CD4-positive, alpha-beta T cell treated with Interferon gamma for 1 hour (primary cell): ENCODE measurements around the gene TXN.

Experiments used
- DNase-seq: peaks from one replicate; pipeline ENCODE4 v3.0.0-alpha.2; 2020

TXN gene

GRCh38 chr9:110256380-110257096, at the start of gene TXN:
Gene TXN (minus strand): TSS chr9:110256507. CDS start chr9:110256435, 72 bp downstream.
- DNase-seq, result peak; percentile 82

DNA sequence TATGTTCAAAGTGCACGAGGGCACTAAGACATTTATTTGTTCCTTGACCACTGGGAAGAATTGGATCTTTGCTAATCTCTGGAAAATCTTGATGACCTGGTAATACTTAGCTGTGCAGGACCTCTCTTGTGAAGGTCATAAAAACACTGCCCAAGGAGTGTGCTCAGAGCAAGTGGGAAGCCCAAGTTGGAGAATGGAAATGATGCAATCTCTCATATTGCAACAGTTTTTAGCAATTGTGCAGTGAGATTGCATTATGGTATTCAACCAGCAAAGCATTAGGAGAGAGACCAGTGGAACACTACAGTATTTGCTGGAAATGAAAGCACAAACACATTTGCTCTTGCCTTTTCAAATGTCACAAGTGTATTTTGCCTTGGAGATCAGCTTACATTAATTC, 46.8 kb upstream of the TXN start:
- DNase-seq, result no peak

GRCh38 chr9:110298043-110298605, 41.8 kb upstream of the TXN start:
- DNase-seq, result no peak

DNA sequence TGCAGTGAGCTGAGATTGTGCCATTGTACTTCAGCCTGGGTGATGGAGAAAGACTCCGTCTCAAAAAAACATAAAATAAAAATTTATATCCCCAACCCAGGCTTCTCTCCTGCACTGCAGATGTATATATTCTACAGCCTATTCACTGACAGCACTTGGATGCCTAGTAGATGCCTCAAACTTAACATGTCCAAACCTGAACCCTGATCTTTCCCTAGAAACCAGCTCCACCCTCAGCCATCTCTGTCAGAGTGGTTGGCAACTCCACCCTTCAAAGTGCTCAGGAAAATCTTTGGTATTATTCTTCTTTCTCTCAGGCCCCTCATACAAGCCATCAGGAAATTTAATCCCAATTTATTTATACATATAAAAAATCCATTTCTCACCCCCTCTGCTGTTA, 36.9 kb upstream of the TXN start:
- DNase-seq, result no peak

DNA sequence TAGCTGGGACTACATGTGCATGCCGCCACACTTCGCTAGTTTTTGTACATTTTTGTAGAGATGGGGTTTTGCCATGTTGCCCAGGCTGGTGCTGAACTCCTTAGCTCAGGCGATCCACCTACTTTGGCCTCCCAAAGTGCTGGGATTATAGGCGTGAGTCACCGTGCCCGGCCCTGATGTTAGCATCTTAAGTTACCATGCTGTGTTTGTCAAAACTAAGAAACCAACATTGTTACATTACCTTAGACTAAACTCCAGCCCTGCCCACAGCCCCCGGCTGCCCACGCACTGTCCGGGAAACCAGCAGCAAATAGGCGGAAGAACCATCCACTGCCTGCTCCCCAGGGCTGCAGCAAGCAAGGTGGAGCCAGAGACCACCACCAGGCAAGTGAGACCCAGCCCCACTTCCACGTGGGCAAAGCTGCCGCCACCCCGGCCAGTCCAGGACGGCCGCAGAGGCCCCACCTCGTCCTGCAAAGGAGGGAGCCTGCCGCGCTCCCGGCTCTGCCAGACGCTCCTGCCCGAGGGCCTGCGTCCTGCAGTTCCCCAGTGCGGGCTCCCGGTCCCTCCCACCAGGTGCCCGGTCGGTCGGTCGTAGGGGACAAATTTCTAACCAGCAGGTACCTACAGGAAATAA, 35.7 kb upstream of the TXN start:
- no peak for DNase-seq

DNA sequence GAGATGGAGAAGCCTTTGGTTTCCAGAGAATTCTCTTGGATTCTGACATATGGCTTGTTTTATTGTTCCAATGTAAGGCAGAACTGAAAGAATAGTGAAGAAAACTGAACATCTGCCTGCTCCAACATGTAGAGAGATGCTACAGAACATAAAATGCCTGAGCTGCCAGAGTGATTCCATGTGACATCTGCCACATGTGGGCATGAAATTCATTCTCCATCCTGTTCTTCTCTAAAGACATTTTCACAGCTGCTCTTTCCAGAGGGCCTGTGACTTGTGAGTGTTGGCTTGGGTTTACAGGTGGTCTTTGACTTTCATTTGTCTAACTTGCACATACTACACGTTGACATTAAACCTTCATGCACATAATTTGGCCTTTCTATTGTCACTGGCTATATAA, 33.7 kb upstream of the TXN start:
- DNase-seq, result no peak

DNA sequence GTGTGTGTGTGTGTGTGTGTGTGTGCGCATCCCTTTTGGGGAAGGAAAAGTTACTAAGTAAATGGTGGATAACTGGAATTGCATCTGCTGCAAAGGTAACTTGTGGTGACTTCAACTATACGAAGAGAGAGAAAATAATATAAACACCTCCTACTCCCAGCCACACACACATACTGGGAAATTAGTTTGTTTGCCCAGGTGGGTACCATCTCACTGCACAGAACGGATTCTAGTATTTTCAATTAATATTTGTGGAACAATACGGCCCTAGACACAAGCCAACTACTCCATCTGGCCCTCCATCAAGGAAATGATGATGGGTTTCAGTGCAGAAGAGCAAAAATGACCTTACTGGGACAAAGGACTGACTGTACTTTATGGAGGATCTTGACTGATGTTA, 32.2 kb upstream of the TXN start:
- DNase-seq, result no peak

DNA sequence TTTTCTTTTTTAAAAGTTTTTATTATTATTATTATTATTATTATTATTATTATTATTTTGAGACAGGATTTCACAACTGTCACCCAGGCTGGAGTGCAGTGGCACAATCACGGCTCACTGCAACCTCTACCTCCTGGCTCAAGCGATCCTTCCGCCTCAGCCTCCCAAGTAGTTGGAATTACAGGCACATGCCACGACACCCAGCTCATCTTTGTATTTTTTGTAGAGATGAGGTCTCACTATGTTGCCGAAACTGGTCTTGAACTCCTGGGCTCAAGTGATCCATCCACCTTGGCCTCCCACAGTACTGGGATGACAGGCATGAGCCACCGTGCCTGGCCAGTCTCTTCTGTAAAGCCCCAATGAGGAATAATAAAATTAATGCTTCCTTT, 31.0 kb upstream of the TXN start:
- DNase-seq, result no peak

GRCh38 chr9:110284211-110284844, 28.0 kb upstream of the TXN start:
- no peak for DNase-seq

GRCh38 chr9:110283751-110284150, 27.4 kb upstream of the TXN start:
- DNase-seq, result no peak

- no peak for DNase-seq
Measured at GRCh38 chr9:110282739-110283081, 26.4 kb upstream of the TXN start.

GRCh38 chr9:110282018-110282738, 25.9 kb upstream of the TXN start:
- DNase-seq, result no peak

DNA sequence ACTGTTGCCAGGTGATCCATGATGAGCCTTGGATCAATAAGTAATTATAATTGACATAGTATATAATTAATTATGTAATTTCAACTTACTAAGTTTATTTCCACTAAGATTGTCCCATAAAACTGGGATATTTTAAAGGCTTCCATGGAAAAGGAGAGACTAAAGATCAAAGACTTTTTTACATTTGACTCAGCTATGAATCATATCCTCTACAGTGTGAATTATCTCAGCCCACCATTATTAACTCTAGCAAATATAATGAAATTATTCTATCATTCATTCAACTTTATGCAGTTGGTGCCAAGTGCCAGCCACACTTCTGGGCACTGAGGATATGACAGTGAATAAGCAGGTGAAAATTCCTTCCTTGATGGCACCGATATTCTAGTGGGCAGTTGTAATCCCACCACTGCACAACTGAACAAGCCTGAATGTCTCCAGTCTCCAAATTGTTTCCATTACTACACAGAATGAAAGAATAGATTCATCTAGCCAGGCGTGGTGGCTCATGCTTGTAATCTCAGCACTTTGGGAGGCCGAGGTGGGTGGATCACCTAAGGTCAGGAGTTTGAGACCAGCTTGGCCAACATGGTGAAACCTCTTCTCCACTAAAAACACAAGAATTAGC, 21.9 kb upstream of the TXN start:
- DNase-seq, result no peak

DNA sequence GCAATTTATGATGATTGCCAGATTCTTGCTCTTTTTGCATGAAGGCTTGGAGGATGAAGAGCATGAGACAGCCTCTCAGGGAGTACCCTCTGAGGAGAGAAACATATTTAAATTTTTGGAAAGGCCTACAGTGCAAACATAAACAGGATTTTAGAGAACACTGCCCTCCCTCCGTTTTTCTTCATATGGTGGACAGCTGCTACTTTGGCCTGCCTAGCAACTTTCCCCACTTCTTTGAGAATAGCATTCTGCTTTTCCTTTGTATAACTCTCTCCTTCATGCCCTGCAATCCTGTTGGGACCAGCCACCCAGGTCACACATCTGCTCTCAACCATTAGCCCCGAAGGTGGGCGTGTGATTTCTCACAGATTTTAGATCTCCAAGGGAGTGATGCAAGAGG, 20.5 kb upstream of the TXN start:
- DNase-seq, result no peak

DNA sequence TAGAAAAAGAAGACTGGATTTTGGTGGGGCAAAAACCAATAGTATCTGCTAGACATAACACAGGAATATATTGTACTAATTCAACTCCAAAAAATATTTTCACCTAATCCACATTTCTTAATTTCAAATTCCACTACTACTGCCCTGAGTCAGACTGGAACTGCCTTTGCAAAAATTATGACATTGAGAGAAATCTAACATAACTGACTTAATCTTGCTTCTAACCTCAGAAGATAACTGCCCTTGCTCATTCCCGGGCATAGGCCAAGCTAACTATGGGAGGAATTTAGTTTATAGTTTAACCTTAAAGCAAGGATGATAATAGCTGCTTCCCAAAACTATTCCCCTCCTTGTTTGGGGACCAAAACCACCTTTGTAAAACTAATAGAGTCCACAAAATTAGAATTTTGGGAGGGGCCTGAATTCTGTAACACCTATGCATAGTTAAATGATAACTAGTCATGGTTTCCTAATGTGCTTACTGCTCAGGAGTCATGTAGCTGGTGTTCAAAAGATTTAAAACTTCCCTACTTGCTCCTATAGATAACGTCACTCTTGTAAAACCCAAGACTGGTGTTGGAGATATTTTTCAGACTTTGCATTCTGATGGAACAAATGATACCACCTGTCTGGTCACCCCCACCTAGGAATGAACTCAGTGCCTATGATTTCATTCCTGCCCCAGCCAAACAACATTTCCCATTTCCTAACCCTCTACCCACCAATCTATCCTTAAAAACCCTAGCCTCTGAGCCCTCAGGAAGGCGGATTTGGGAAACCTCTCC, 14.1 kb upstream of the TXN start:
- DNase-seq, result no peak

DNA sequence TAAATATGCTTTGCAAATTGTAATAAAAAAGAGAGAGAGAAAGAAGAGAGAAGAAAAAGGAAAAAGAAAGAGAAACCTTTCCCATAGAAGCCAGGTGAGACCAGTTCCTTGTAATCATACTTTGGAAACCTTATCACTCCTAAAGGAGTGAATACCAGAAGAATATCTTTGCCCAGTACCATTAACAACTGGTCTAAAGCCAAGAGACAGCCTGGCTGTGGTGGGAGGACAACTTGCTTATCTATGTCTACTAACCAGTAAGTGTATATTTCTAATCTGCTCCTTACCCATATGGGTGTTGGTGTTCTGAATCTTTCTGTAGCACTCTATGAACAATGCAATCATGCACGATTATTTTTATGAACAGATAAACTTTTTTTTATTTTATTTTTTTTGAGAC, 10.5 kb upstream of the TXN start:
- DNase-seq, result no peak

GRCh38 chr9:110261632-110262031, 5.3 kb upstream of the TXN start:
- DNase-seq, result no peak

DNA sequence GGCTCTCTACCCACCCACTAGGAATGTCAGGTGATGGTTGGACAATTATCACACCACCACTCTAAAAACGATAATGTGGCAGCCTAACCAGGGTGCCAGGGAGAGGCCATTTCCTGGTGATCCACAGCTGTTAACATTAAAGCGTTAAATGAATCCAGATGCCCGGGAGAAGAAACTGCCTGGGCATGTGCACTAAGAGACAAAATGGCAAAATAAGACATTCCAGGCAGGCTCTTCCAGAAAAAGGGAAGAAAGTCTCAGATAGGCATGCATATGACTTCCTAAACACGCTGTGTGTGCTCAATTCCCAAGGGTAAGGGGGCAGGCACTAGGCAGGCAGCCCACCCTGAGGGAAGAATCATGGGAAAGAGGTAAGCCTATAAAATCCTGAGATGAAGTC, 4.6 kb upstream of the TXN start:
- no peak for DNase-seq

DNA sequence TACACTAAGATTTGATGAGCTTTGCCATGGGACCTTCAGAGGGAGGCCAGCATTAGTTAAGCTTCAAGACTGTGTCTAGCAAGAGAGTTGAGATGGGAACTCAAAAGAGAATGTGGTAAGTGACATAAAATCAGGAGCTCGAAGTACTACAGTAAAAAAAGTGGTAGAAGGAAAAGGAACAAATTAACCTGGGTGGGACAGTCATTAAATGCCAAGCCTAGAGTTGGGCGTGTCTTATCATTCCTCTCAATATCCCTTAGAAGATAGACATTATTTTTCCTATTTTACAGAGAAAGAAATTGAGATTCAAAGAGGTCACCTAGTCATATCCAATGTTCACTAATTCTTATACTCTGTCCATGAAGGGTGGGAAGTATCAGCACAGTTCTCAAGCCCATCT, 3.3 kb upstream of the TXN start:
- no peak for DNase-seq

GRCh38 chr9:110258690-110259091, 2.4 kb upstream of the TXN start:
- no peak for DNase-seq

- no peak for DNase-seq
Measured at GRCh38 chr9:110257956-110258355, 1.6 kb upstream of the TXN start.
